A549 (cell line): ENCODE results near the gene EHBP1. TPM values are rescaled to one million over a fixed set of nuclear protein-coding genes. Genes with fewer than 3 reads are reported as not detected.

Source experiments
- ATAC-seq, 2 experiments: fragments of 200-7000 bp in 1 of 2; fragments of >200 bp in 1 of 2; cut with Nextera tagmentation in 1 of 2; cut with Tn5 transposase in 1 of 2; 3 replicates each; pipeline versions ENCODE4 v1.8.0 to v1.9.1; 2018 to 2020; ENCODE audit warnings: mild to moderate bottlenecking in 1 of 2, moderate library complexity in 1 of 2
- CTCF ChIA-PET: fragments of 300-600 bp; sonication (Branson Sonifier 250); formaldehyde crosslinking; extraction: SDS; loops from one replicate; lab custom pipeline; 2021; ENCODE audit warnings: antibody characterized with exemption, inconsistent platforms; lab: Yijun Ruan, JAX
- POLR2A ChIA-PET: fragments of 350-600 bp; formaldehyde crosslinking; extraction: SDS; loops from one replicate; lab custom pipeline; 2021; ENCODE audit warnings: antibody characterized with exemption, inconsistent platforms; lab: Yijun Ruan, JAX
- DNase-seq, 2 experiments: peaks; one replicate each; pipeline versions ENCODE4 v3.0.0 to v3.0.0-alpha.2; 2011 to 2016; ENCODE audit warnings: low read depth in 1 of 2, low spot score in 1 of 2
- FAIRE-seq: peaks from 2 replicates; lab custom pipeline; 2011; peaks lifted over from hg19 to GRCh38; lab: Jason Lieb, UNC
- H3K27ac ChIP-seq, 2 experiments: fragments of >200 bp; sonication (Bioruptor Twin); formaldehyde crosslinking; 3 replicates each; pipeline ENCODE4 v1.5.1; 2016 to 2017
- H3K4me1 ChIP-seq: fragments of >200 bp; sonication (Bioruptor Twin); formaldehyde crosslinking; 3 replicates; pipeline ENCODE4 v1.6.1; 2016
- H3K4me2 ChIP-seq: fragments of >200 bp; sonication (Bioruptor Twin); formaldehyde crosslinking; 3 replicates; pipeline ENCODE4 v1.6.1; 2016
- H3K4me3 ChIP-seq: fragments of >200 bp; sonication (Bioruptor Twin); formaldehyde crosslinking; 3 replicates; pipeline ENCODE4 v1.5.1; 2016
- H3K9me3 ChIP-seq: fragments of >200 bp; sonication (Bioruptor Twin); formaldehyde crosslinking; 3 replicates; pipeline ENCODE4 v1.6.1; 2016
- CBX2 ChIP-seq: fragments of 200-600 bp; sonication (generic); IDR thresholded peaks from 2 replicates; pipeline ENCODE4 v1.6.1; 2016; ENCODE audit warnings: low read depth, mild to moderate bottlenecking, borderline replicate concordance
- FOSB ChIP-seq: fragments of 250-450 bp; sonication (Bioruptor Pico); IDR thresholded peaks from 2 replicates; pipeline ENCODE4 v1.5.0; 2020; ENCODE audit warnings: mild to moderate bottlenecking, moderate library complexity
- JUNB ChIP-seq: fragments of >200 bp; sonication (Bioruptor Twin); formaldehyde crosslinking; IDR thresholded peaks from 2 replicates; pipeline ENCODE4 v1.6.1; 2016
- MAFK ChIP-seq: fragments of 450-650 bp; IDR thresholded peaks from 2 replicates; pipeline ENCODE4 v1.6.1; 2014; ENCODE audit not compliant: partially characterized antibody
- NPAS2 ChIP-seq: fragments of 250-450 bp; sonication (Bioruptor Pico); IDR thresholded peaks from 2 replicates; pipeline ENCODE4 v1.8.0; 2022; ENCODE audit warnings: mild to moderate bottlenecking, moderate library complexity, borderline replicate concordance
- SMC3 ChIP-seq: fragments of >200 bp; sonication (Bioruptor Twin); formaldehyde crosslinking; IDR thresholded peaks from 3 replicates; pipeline ENCODE4 v1.6.1; 2018; ENCODE audit warnings: inconsistent platforms
- SREBF2 ChIP-seq: fragments of 450-650 bp; IDR thresholded peaks from 2 replicates; pipeline ENCODE4 v1.6.1; 2014; ENCODE audit warnings: mild to moderate bottlenecking, moderate library complexity
- TFCP2L1 ChIP-seq: fragments of 250-450 bp; sonication (Bioruptor Pico); IDR thresholded peaks from 2 replicates; pipeline ENCODE4 v1.5.0; 2021; ENCODE audit warnings: mild to moderate bottlenecking
- WGBS: methylation state at CpG from one replicate; pipeline ENCODE4 v1.1.6; 2017; ENCODE audit errors: missing lambda C conversion rate; 5-methylcytosine and 5-hydroxymethylcytosine counted together
- polyA plus RNA-seq, 4 experiments: library from polyadenylated mRNA; depleted of rRNA in 3 of 4; stranded (reverse); fragments of >200 nt; fragmentation: RNase III in 1 of 4; extraction: RNeasy Plus Mini Kit Qiagen cat#74134 plus additional on column Dnase treatment in 1 of 4; gene quantifications; 2 replicates in 3 of 4; 3 replicates in 1 of 4; pipeline ENCODE4 v1.2.3, GENCODE V29; 2011 to 2017
- TF ChIP-seq, protein P1 (sequence below): fragments of >200 bp; sonication (Bioruptor Twin); formaldehyde crosslinking; IDR thresholded peaks from 2 replicates; pipeline ENCODE4 v1.6.1; 2016
- TF ChIP-seq, protein P2 (sequence below): IDR thresholded peaks from 2 replicates; pipeline ENCODE4 v1.6.1; 2012
- TF ChIP-seq, protein P3 (sequence below): fragments of 200-600 bp; sonication (generic); IDR thresholded peaks from 2 replicates; pipeline ENCODE4 v1.6.1; 2016; ENCODE audit warnings: antibody characterized with exemption, mild to moderate bottlenecking, moderate library complexity
- TF ChIP-seq, protein P4 (sequence below): fragments of 150-350 bp; IDR thresholded peaks from 2 replicates; pipeline ENCODE4 v1.6.1; 2014; ENCODE audit warnings: low read depth, mild to moderate bottlenecking, low read length

EHBP1 gene
- polyA plus RNA-seq, 2 of the 4 experiments (the other 2 are of a cell fraction): 65.7 to 204 TPM

DNA sequence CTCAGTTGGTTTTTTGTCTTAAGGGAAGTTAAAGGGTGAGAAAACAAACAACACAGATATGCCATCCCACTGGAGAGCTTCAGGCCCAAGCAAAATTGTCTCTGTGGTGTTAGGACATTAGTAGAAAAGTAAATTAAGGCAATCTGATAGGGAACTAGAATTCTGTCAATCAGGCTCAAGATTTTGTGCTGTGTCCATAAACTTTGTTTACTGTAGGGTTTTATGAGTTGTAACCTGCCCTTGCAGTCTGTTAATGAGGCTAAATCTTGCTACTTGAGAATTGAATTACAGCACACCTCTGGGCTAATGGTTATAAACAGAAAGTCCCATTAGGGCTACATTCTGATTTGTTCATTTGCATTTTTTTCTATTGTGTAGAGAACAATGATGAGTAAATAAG is 267.1 kb downstream of the EHBP1 start:
- no peaks in the 10 kb centered on the region for H3K4me1 ChIP-seq
- ATAC-seq (no peak), FAIRE-seq (no peak)
- H3K9me3 ChIP-seq: no peaks in the 10 kb centered on the region
- H3K4me2 ChIP-seq: no peak overlapping the region
- H3K27ac ChIP-seq: no peak overlapping the region
- TF ChIP-seq, protein P1, sequence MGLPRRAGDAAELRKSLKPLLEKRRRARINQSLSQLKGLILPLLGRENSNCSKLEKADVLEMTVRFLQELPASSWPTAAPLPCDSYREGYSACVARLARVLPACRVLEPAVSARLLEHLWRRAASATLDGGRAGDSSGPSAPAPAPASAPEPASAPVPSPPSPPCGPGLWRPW: no peak
- TF ChIP-seq MAFK: no peak
- TF ChIP-seq, protein P2, sequence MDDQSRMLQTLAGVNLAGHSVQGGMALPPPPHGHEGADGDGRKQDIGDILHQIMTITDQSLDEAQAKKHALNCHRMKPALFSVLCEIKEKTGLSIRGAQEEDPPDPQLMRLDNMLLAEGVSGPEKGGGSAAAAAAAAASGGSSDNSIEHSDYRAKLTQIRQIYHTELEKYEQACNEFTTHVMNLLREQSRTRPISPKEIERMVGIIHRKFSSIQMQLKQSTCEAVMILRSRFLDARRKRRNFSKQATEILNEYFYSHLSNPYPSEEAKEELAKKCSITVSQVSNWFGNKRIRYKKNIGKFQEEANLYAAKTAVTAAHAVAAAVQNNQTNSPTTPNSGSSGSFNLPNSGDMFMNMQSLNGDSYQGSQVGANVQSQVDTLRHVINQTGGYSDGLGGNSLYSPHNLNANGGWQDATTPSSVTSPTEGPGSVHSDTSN: no peak
- TF ChIP-seq, all 56 proteins: peak for 0
- ChIA-PET CTCF (interaction anchor here (0.7 kb wide), 1 partner anchor 516 kb away, joined by 5 read pairs; no protein-coding TSS in a partner anchor), POLR2A (no interaction called here)
- no peak for DNase-seq
- H3K4me3 ChIP-seq: no peak overlapping the region

DNA sequence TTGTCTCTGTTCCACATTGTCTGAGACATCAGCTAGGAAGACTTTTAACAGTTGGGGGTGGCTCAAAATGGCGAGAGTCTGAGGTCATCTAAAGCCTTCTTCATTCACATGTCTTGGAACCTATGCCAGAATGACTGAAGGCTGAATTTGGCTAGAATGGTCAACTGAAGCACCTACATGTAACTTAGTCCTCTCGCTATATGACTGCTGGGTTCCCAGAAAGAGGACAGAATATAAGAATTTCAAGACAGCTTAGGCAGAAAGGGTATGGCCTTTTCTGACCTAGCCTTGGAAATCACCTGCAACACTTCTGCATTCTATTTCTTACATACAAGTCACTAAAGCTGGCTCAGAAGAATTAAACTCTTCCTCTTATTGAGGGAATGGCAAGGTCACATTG is 269.5 kb downstream of the EHBP1 start:
- no peak overlapping the region for H3K4me2 ChIP-seq
- no peak overlapping the region for H3K27ac ChIP-seq
- CTCF ChIA-PET: interaction anchor here (1.1 to 1.8 kb wide), 2 partner anchors 8 to 10 kb away, joined by 3 to 4 read pairs; no protein-coding TSS in a partner anchor
- no peak overlapping the region for H3K4me3 ChIP-seq
- DNase-seq: no peak
- WGBS: 95% methylated on average over 2 of the region's 2 CpGs
- H3K9me3 ChIP-seq: no peaks in the 10 kb centered on the region
- TF ChIP-seq NPAS2 (CRISPR knock-in tag): no peak
- POLR2A ChIA-PET: interaction anchor here (0.6 kb wide), 1 partner anchor 161 kb away, joined by 3 read pairs; no protein-coding TSS in a partner anchor
- FAIRE-seq: no peak
- no peak; a peak in 1 of 6 replicates for ATAC-seq
- no peaks in the 10 kb centered on the region for H3K4me1 ChIP-seq

DNA sequence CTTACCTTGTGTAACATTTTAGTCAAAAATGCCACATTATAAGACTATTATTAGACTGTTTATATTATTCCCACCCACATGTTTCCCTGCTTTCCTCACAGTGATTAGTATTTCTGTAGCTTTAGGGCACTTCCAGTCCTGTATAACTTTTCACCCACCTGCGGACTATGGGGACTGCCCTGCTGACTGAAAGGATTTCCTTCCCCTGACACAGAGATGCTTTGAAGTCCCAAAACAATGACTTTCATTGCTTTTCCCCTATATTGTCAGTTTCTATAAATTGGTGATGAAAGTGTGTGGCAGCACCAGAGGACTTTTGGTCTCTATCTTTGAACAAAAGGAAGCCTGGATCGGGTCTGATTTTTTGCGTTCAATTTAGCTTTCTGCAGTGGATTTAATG is 286.1 kb downstream of the EHBP1 start:
- CTCF ChIA-PET: interaction anchor here (1.0 to 2.1 kb wide), 2 partner anchors 8 to 11 kb away, joined by 3 to 6 read pairs; no protein-coding TSS in a partner anchor
- 91% methylated on average over 3 of the region's 3 CpGs for WGBS
- H3K27ac ChIP-seq: no peak overlapping the region
- ATAC-seq: no peak
- TF ChIP-seq, protein P2: no peak
- TF ChIP-seq TFCP2L1 (CRISPR knock-in tag) (no peak), JUNB (no peak), CBX2 (no peak), FOSB (CRISPR knock-in tag) (no peak), SREBF2 (no peak), SMC3 (no peak)
- TF ChIP-seq, protein P3, sequence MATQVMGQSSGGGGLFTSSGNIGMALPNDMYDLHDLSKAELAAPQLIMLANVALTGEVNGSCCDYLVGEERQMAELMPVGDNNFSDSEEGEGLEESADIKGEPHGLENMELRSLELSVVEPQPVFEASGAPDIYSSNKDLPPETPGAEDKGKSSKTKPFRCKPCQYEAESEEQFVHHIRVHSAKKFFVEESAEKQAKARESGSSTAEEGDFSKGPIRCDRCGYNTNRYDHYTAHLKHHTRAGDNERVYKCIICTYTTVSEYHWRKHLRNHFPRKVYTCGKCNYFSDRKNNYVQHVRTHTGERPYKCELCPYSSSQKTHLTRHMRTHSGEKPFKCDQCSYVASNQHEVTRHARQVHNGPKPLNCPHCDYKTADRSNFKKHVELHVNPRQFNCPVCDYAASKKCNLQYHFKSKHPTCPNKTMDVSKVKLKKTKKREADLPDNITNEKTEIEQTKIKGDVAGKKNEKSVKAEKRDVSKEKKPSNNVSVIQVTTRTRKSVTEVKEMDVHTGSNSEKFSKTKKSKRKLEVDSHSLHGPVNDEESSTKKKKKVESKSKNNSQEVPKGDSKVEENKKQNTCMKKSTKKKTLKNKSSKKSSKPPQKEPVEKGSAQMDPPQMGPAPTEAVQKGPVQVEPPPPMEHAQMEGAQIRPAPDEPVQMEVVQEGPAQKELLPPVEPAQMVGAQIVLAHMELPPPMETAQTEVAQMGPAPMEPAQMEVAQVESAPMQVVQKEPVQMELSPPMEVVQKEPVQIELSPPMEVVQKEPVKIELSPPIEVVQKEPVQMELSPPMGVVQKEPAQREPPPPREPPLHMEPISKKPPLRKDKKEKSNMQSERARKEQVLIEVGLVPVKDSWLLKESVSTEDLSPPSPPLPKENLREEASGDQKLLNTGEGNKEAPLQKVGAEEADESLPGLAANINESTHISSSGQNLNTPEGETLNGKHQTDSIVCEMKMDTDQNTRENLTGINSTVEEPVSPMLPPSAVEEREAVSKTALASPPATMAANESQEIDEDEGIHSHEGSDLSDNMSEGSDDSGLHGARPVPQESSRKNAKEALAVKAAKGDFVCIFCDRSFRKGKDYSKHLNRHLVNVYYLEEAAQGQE: no peak
- TF ChIP-seq, protein P4, sequence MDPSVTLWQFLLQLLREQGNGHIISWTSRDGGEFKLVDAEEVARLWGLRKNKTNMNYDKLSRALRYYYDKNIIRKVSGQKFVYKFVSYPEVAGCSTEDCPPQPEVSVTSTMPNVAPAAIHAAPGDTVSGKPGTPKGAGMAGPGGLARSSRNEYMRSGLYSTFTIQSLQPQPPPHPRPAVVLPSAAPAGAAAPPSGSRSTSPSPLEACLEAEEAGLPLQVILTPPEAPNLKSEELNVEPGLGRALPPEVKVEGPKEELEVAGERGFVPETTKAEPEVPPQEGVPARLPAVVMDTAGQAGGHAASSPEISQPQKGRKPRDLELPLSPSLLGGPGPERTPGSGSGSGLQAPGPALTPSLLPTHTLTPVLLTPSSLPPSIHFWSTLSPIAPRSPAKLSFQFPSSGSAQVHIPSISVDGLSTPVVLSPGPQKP: no peak
- TF ChIP-seq, all 56 proteins: peak for 0
- H3K9me3 ChIP-seq: no peaks in the 10 kb centered on the region
- DNase-seq (no peak), FAIRE-seq (no peak)
- H3K4me3 ChIP-seq: no peak overlapping the region
- no peak overlapping the region for H3K4me2 ChIP-seq
- no peaks in the 10 kb centered on the region for H3K4me1 ChIP-seq
- POLR2A ChIA-PET: no interaction called here
